HL-60 (cell line): ENCODE data around the gene GRID1.

ENCODE experiments used
- GABPA ChIP-seq: IDR thresholded peaks from 2 replicates; pipeline ENCODE4 v1.6.1; 2012; ENCODE audit warnings: low read depth
- POLR2AphosphoS5 ChIP-seq: IDR thresholded peaks from 2 replicates; pipeline ENCODE4 v1.6.1; 2012; ENCODE audit warnings: low read depth
- SPI1 ChIP-seq: IDR thresholded peaks from 2 replicates; pipeline ENCODE4 v1.6.1; 2012; ENCODE audit warnings: low read depth, mild to moderate bottlenecking, borderline replicate concordance
- TF ChIP-seq, protein P1 (sequence below): IDR thresholded peaks from one replicate; pipeline ENCODE4 v1.5.1; 2011; ENCODE audit warnings: low read length, control low read depth, inconsistent platforms; ENCODE audit not compliant: insufficient read depth
- TF ChIP-seq, protein P2 (sequence below): IDR thresholded peaks from 2 replicates; pipeline ENCODE4 v1.6.1; 2012; ENCODE audit warnings: low read depth; ENCODE audit not compliant: insufficient replicate concordance

DNA sequence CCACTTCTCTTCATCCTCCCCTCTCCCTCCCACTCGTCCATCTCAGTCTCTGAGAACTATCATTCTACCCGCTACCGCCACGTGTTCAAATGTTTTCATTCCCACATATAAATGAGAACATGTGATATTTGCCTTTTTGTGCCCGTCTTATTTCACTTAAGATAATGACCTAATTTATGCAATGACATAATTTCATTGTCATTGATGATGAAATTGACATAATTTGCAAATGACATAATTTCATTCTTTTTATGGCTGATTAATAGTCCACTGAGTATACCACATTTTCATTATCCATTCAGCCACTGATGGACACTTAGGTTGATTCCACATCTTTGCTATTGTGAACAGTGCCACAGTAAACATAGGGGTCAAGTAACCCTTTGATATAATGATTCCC is 292.3 kb downstream of the GRID1 start:
- no peak for TF ChIP-seq SPI1
- TF ChIP-seq POLR2AphosphoS5: no peak
- TF ChIP-seq, protein P1, sequence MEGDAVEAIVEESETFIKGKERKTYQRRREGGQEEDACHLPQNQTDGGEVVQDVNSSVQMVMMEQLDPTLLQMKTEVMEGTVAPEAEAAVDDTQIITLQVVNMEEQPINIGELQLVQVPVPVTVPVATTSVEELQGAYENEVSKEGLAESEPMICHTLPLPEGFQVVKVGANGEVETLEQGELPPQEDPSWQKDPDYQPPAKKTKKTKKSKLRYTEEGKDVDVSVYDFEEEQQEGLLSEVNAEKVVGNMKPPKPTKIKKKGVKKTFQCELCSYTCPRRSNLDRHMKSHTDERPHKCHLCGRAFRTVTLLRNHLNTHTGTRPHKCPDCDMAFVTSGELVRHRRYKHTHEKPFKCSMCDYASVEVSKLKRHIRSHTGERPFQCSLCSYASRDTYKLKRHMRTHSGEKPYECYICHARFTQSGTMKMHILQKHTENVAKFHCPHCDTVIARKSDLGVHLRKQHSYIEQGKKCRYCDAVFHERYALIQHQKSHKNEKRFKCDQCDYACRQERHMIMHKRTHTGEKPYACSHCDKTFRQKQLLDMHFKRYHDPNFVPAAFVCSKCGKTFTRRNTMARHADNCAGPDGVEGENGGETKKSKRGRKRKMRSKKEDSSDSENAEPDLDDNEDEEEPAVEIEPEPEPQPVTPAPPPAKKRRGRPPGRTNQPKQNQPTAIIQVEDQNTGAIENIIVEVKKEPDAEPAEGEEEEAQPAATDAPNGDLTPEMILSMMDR: no peak
- no peak for TF ChIP-seq GABPA
- TF ChIP-seq, protein P2, sequence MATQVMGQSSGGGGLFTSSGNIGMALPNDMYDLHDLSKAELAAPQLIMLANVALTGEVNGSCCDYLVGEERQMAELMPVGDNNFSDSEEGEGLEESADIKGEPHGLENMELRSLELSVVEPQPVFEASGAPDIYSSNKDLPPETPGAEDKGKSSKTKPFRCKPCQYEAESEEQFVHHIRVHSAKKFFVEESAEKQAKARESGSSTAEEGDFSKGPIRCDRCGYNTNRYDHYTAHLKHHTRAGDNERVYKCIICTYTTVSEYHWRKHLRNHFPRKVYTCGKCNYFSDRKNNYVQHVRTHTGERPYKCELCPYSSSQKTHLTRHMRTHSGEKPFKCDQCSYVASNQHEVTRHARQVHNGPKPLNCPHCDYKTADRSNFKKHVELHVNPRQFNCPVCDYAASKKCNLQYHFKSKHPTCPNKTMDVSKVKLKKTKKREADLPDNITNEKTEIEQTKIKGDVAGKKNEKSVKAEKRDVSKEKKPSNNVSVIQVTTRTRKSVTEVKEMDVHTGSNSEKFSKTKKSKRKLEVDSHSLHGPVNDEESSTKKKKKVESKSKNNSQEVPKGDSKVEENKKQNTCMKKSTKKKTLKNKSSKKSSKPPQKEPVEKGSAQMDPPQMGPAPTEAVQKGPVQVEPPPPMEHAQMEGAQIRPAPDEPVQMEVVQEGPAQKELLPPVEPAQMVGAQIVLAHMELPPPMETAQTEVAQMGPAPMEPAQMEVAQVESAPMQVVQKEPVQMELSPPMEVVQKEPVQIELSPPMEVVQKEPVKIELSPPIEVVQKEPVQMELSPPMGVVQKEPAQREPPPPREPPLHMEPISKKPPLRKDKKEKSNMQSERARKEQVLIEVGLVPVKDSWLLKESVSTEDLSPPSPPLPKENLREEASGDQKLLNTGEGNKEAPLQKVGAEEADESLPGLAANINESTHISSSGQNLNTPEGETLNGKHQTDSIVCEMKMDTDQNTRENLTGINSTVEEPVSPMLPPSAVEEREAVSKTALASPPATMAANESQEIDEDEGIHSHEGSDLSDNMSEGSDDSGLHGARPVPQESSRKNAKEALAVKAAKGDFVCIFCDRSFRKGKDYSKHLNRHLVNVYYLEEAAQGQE: no peak
